H1 (cell line): ENCODE results near the gene LRRTM4. TPM values are rescaled to one million over a fixed set of nuclear protein-coding genes. Genes with fewer than 3 reads are reported as not detected.

Experiments used
- CTCF ChIA-PET: fragments of 300-600 bp; sonication (Branson Sonifier 250); formaldehyde crosslinking; loops from one replicate; lab custom pipeline; 2021; ENCODE audit not compliant: partially characterized antibody; lab: Charles Lee
- POLR2A ChIA-PET: fragments of 300-600 bp; sonication (Branson Sonifier 250); formaldehyde crosslinking; loops from one replicate; lab custom pipeline; 2021; ENCODE audit warnings: inconsistent platforms; ENCODE audit not compliant: partially characterized antibody; lab: Charles Lee
- DNase-seq, 2 experiments: peaks; one replicate each; pipeline versions ENCODE4 v3.0.0 to v3.0.0-alpha.2; 2010 to 2022; ENCODE audit warnings: low spot score in 2 of 2, low read depth in 1 of 2, mixed read lengths in 1 of 2
- FAIRE-seq: peaks from 2 replicates; lab custom pipeline; 2011; peaks lifted over from hg19 to GRCh38; lab: Jason Lieb, UNC
- H2AFZ ChIP-seq: 2 replicates; pipeline ENCODE4 v1.8.1; 2012; ENCODE audit warnings: low read length, inconsistent platforms
- H2AK5ac ChIP-seq: 2 replicates; pipeline ENCODE4 v1.6.1; 2013; ENCODE audit warnings: low read depth, low read length
- H2BK120ac ChIP-seq: replicated peaks from 2 replicates; pipeline ENCODE3; 2013; ENCODE audit warnings: low read depth, low read length, inconsistent platforms
- H2BK12ac ChIP-seq: 2 replicates; pipeline ENCODE4 v1.6.1; 2013; ENCODE audit warnings: low read depth, low read length
- H2BK15ac ChIP-seq: 2 replicates; pipeline ENCODE4 v1.6.1; 2013; ENCODE audit warnings: low read length
- H2BK20ac ChIP-seq: 2 replicates; pipeline ENCODE4 v1.6.1; 2013; ENCODE audit warnings: low read length
- H2BK5ac ChIP-seq: 2 replicates; pipeline ENCODE4 v1.6.1; 2013; ENCODE audit warnings: low read depth, low read length
- H3K14ac ChIP-seq: 2 replicates; pipeline ENCODE4 v1.6.1; 2013; ENCODE audit warnings: inconsistent platforms; ENCODE audit not compliant: insufficient read length
- H3K18ac ChIP-seq: 2 replicates; pipeline ENCODE4 v1.6.1; 2013; ENCODE audit warnings: low read length; ENCODE audit errors: extremely low read depth
- H3K23ac ChIP-seq: 2 replicates; pipeline ENCODE4 v1.6.1; 2013; ENCODE audit warnings: inconsistent platforms; ENCODE audit not compliant: insufficient read length
- H3K23me2 ChIP-seq: 2 replicates; pipeline ENCODE4 v1.6.1; 2013; ENCODE audit warnings: low read depth, low read length
- H3K27ac ChIP-seq: 2 replicates; pipeline ENCODE4 v1.6.1; 2011; ENCODE audit warnings: low read depth, low read length, inconsistent platforms
- H3K27me3 ChIP-seq, 4 experiments: replicated peaks in 1 of 4; 1 replicate in 1 of 4; 2 replicates in 3 of 4; pipeline versions ENCODE4 v1.6.1 to v1.8.1; 2011 to 2013; ENCODE audit warnings: low read length in 3 of 4, mild to moderate bottlenecking in 3 of 4, inconsistent platforms in 2 of 4, mixed read lengths in 2 of 4, moderate library complexity in 1 of 4; ENCODE audit not compliant: control insufficient read depth in 3 of 4, insufficient read depth in 3 of 4; ENCODE audit errors: extremely low read depth in 1 of 4
- H3K36me3 ChIP-seq, 4 experiments: 2 replicates each; pipeline versions ENCODE4 v1.6.1 to v1.8.1; 2011 to 2013; ENCODE audit warnings: mild to moderate bottlenecking in 4 of 4, low read length in 3 of 4, moderate library complexity in 2 of 4, control low read depth in 1 of 4, inconsistent platforms in 1 of 4; ENCODE audit not compliant: insufficient read depth in 4 of 4, control insufficient read depth in 2 of 4
- H3K4ac ChIP-seq: replicated peaks from 2 replicates; pipeline ENCODE3; 2013; ENCODE audit warnings: low read length, low read depth, mixed read lengths, inconsistent platforms; ENCODE audit not compliant: insufficient read length
- H3K4me1 ChIP-seq, 4 experiments: replicated peaks in 1 of 4; 1 replicate in 1 of 4; 2 replicates in 3 of 4; pipeline versions ENCODE4 v1.6.1 to v1.8.1; 2011 to 2013; ENCODE audit warnings: low read length in 3 of 4, inconsistent platforms in 2 of 4, mixed read lengths in 1 of 4; ENCODE audit not compliant: insufficient read depth in 4 of 4, control insufficient read depth in 3 of 4
- H3K4me2 ChIP-seq, 2 experiments: 2 replicates each; pipeline versions ENCODE4 v1.6.1 to v1.8.1; 2011 to 2013; ENCODE audit warnings: low read depth in 2 of 2, low read length in 2 of 2, control low read depth in 1 of 2, inconsistent platforms in 1 of 2, mild to moderate bottlenecking in 1 of 2; ENCODE audit not compliant: insufficient read depth in 1 of 2
- H3K4me3 ChIP-seq, 4 experiments: fragments of 200-600, 300-600 bp in 1 of 4; sonication (generic), shearing (Covaris generic), sonication (Bioruptor Twin) in 1 of 4; 2 replicates each; pipeline versions ENCODE4 v1.5.1 to v1.8.1; 2011 to 2016; ENCODE audit warnings: low read length in 4 of 4, low read depth in 3 of 4, control low read depth in 2 of 4, inconsistent platforms in 2 of 4, mild to moderate bottlenecking in 2 of 4, mixed read lengths in 1 of 4, moderate library complexity in 1 of 4; ENCODE audit not compliant: insufficient read depth in 2 of 4; ENCODE audit errors: extremely low read depth in 1 of 4
- H3K56ac ChIP-seq: replicated peaks from 2 replicates; pipeline ENCODE3; 2013; ENCODE audit warnings: low read depth, mild to moderate bottlenecking, mixed read lengths, low read length, inconsistent platforms; ENCODE audit not compliant: insufficient read length
- H3K79me1 ChIP-seq: 2 replicates; pipeline ENCODE4 v1.6.1; 2013; ENCODE audit warnings: low read depth, low read length, control low read depth
- H3K79me2 ChIP-seq, 2 experiments: 2 replicates each; pipeline versions ENCODE4 v1.6.1 to v1.8.1; 2012 to 2013; ENCODE audit warnings: low read length in 2 of 2, mild to moderate bottlenecking in 2 of 2, inconsistent platforms in 1 of 2; ENCODE audit not compliant: insufficient read depth in 2 of 2, control insufficient read depth in 1 of 2
- H3K9ac ChIP-seq, 4 experiments: replicated peaks in 1 of 4; 1 replicate in 1 of 4; 2 replicates in 3 of 4; pipeline versions ENCODE4 v1.6.1 to v1.8.1; 2011 to 2013; ENCODE audit warnings: low read depth in 3 of 4, low read length in 3 of 4, control low read depth in 2 of 4, mild to moderate bottlenecking in 2 of 4, moderate library complexity in 2 of 4, inconsistent platforms in 1 of 4; ENCODE audit errors: extremely low read depth in 1 of 4
- H3K9me3 ChIP-seq, 2 experiments: 2 replicates each; pipeline versions ENCODE4 v1.6.1 to v1.8.1; 2012 to 2013; ENCODE audit warnings: mild to moderate bottlenecking in 2 of 2, moderate library complexity in 2 of 2, control low read depth in 1 of 2, inconsistent platforms in 1 of 2, low read depth in 1 of 2, low read length in 1 of 2, mixed read lengths in 1 of 2; ENCODE audit not compliant: insufficient read depth in 2 of 2
- H4K20me1 ChIP-seq, 2 experiments: replicated peaks in 1 of 2; 2 replicates each; pipeline versions ENCODE3 to v1.8.1; 2011 to 2013; ENCODE audit warnings: inconsistent platforms in 2 of 2, low read length in 2 of 2, mild to moderate bottlenecking in 1 of 2; ENCODE audit not compliant: insufficient read depth in 2 of 2, control insufficient read depth in 1 of 2
- H4K5ac ChIP-seq: 2 replicates; pipeline ENCODE4 v1.6.1; 2013; ENCODE audit warnings: low read length, low read depth, mixed read lengths, inconsistent platforms; ENCODE audit not compliant: insufficient read length
- H4K8ac ChIP-seq: 2 replicates; pipeline ENCODE4 v1.8.0; 2013; ENCODE audit warnings: mild to moderate bottlenecking, moderate library complexity, low read length, inconsistent platforms; ENCODE audit not compliant: insufficient read depth; ENCODE audit errors: extremely low read depth
- H4K91ac ChIP-seq: replicated peaks from 2 replicates; pipeline ENCODE3; 2013; ENCODE audit warnings: low read length, mixed read lengths, inconsistent platforms; ENCODE audit not compliant: insufficient read length
- BACH1 ChIP-seq: IDR thresholded peaks from 2 replicates; pipeline ENCODE4 v1.6.1; 2012; ENCODE audit warnings: low read length, improper control_type of control experiment
- BRCA1 ChIP-seq: IDR thresholded peaks from 2 replicates; pipeline ENCODE4 v1.6.1; 2012; ENCODE audit warnings: low read depth, low read length, improper control_type of control experiment
- CHD2 ChIP-seq: IDR thresholded peaks from 2 replicates; pipeline ENCODE4 v1.6.1; 2012; ENCODE audit warnings: low read length, improper control_type of control experiment
- CREB1 ChIP-seq: IDR thresholded peaks from 2 replicates; pipeline ENCODE4 v1.6.1; 2012; ENCODE audit warnings: inconsistent platforms
- CTBP2 ChIP-seq: IDR thresholded peaks from 2 replicates; pipeline ENCODE4 v1.7.0; 2011; ENCODE audit warnings: borderline replicate concordance, mild to moderate bottlenecking, moderate library complexity, mixed read lengths, low read length; ENCODE audit not compliant: insufficient read depth, insufficient read length
- HDAC6 ChIP-seq: IDR thresholded peaks from one replicate; pipeline ENCODE4 v1.7.1; 2012; ENCODE audit warnings: low read depth, mild to moderate bottlenecking, inconsistent platforms, low read length, moderate library complexity
- POU5F1 ChIP-seq: IDR thresholded peaks from 2 replicates; pipeline ENCODE4 v1.6.1; 2011; ENCODE audit warnings: low read depth, mild to moderate bottlenecking, low read length, moderate library complexity
- RFX5 ChIP-seq: IDR thresholded peaks from 2 replicates; pipeline ENCODE4 v1.6.1; 2011; ENCODE audit warnings: low read depth, low read length, improper control_type of control experiment, borderline replicate concordance
- SIX5 ChIP-seq: IDR thresholded peaks from 2 replicates; pipeline ENCODE4 v1.6.1; 2011; ENCODE audit warnings: mild to moderate bottlenecking, low read depth, low read length
- SRF ChIP-seq: IDR thresholded peaks from 2 replicates; pipeline ENCODE4 v1.6.1; 2011; ENCODE audit warnings: mild to moderate bottlenecking, low read depth, low read length, moderate library complexity
- TAF1 ChIP-seq: IDR thresholded peaks from 2 replicates; pipeline ENCODE4 v1.6.1; 2011; ENCODE audit warnings: mild to moderate bottlenecking, low read depth, low read length
- YY1 ChIP-seq: IDR thresholded peaks from 2 replicates; pipeline ENCODE4 v1.6.1; 2011; ENCODE audit warnings: low read depth, mild to moderate bottlenecking, low read length
- WGBS, 2 experiments: shearing (Covaris generic) in 1 of 2; methylation state at CpG; one replicate each; pipeline versions ENCODE4 v1.1.6 to v1.1.7; 2013 to 2015; ENCODE audit warnings: low lambda C conversion rate in 2 of 2, mixed read lengths in 2 of 2, inconsistent platforms in 1 of 2, low coverage in 1 of 2, missing lambda C conversion rate in 1 of 2; ENCODE audit not compliant: insufficient replicate concordance in 2 of 2, insufficient coverage in 1 of 2, insufficient read length in 1 of 2; ENCODE audit errors: extremely low coverage in 1 of 2, missing lambda C conversion rate in 1 of 2; 5-methylcytosine and 5-hydroxymethylcytosine counted together
- polyA plus RNA-seq, 7 experiments: library from polyadenylated mRNA; depleted of rRNA in 3 of 7; stranded (reverse) in 5 of 7; unstranded in 2 of 7; fragments of >200 nt in 5 of 7; fragments of 200-250 nt in 2 of 7; gene quantifications; 1 replicate in 5 of 7; 2 replicates in 1 of 7; 4 replicates in 1 of 7; pipeline versions ENCODE4 v1.2.1 to v1.2.3, GENCODE V29; 2011 to 2013; ENCODE audit warnings: missing spikeins in 2 of 7, mixed read lengths in 2 of 7
- total RNA-seq: library from RNA; stranded (reverse); fragmentation: NEBNext Ultra II Directional; extraction: Animal tissue kit (Norgen Biotek cat#: 25700); gene quantifications from 2 replicates; pipeline ENCODE4 v1.2.1, GENCODE V29; 2021
- TF ChIP-seq, protein P1 (sequence below): IDR thresholded peaks from 2 replicates; pipeline ENCODE4 v1.6.1; 2012; ENCODE audit warnings: inconsistent platforms
- TF ChIP-seq, protein P2 (sequence below): IDR thresholded peaks from 2 replicates; pipeline ENCODE4 v1.6.1; 2011; ENCODE audit warnings: low read length, improper control_type of control experiment

LRRTM4 gene
- total and polyA plus RNA-seq, 2 of the 8 experiments (the other 6 are each of a cell fraction or from before 2014, with no cell fraction given), result 3.6 to 9.5 TPM

DNA sequence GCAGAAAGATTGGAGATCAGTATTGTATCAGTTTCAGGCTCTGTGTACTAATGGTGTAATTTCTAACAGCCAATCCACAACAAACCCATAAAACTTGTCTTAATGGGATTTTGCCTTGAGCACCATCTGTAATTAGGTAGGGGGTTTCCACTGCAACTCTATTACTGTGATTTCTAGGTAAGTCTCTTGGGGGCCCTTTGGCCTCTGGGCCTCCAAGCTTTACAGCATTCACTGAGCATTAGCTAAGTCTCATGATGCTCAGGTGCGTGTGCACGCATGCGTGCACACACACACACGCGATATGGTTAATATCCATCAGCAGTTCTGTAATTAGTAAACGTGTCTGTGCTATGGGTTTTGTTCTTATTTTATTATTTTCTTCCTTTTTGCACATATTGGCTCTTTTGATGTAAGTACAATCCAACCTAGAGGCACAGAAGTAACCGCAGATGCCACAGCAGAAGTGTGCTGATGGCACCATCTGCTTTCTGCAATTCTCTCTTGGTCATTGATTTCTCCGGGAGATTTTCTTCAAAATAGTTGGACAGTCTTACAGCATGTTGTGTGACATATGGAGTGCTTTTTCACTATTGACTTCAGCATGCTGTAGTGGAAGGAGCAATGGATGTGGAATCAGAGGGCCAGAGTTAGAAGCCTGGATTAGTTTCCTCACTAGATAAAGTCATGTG lies 592.0 kb downstream of the LRRTM4 start:
- WGBS, 2 experiments, result 95% methylated on average over 8 of the region's 8 CpGs; no CpG with 5 or more reads in 1 of the 2 experiments
- Histone ChIP-seq H3K18ac (no peak overlapping the region), H3K79me2 (no peaks in the 10 kb centered on the region), H2BK15ac (no peak overlapping the region), H4K8ac (no peak overlapping the region), H3K56ac (no peak overlapping the region), H2BK5ac (no peak overlapping the region), H4K20me1 (no peaks in the 10 kb centered on the region), H2AFZ (no peak overlapping the region), H2AK5ac (no peak overlapping the region), H3K9me3 (no peaks in the 10 kb centered on the region), H3K23ac (no peak overlapping the region), H2BK20ac (no peak overlapping the region), H3K4me3 (no peak overlapping the region), H3K4me1 (no peaks in the 10 kb centered on the region), H3K4ac (no peak overlapping the region), H4K5ac (no peak overlapping the region), H3K14ac (no peak overlapping the region), H3K27me3 (no peaks in the 10 kb centered on the region), H3K27ac (no peak overlapping the region), H3K9ac (no peak overlapping the region), H4K91ac (no peak overlapping the region), H2BK12ac (no peak overlapping the region), H3K4me2 (no peak overlapping the region), H2BK120ac (no peak overlapping the region), H3K79me1 (no peaks in the 10 kb centered on the region), H3K23me2 (no peaks in the 10 kb centered on the region), H3K36me3 (no peaks in the 10 kb centered on the region)
- ChIA-PET POLR2A (no interaction called here), CTCF (interaction anchor here (0.6 kb wide), 1 partner anchor 47 kb away, joined by 3 read pairs; no protein-coding TSS in a partner anchor)
- no peak for DNase-seq
- no peak for FAIRE-seq
- TF ChIP-seq, protein P1, sequence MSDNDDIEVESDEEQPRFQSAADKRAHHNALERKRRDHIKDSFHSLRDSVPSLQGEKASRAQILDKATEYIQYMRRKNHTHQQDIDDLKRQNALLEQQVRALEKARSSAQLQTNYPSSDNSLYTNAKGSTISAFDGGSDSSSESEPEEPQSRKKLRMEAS, result no peak
- TF ChIP-seq RFX5 (no peak), YY1 (no peak), POU5F1 (no peak), BRCA1 (no peak), CTBP2 (no peak), CHD2 (no peak), HDAC6 (no peak), SIX5 (no peak), SRF (no peak), BACH1 (no peak), TAF1 (no peak), CREB1 (no peak)
- TF ChIP-seq, protein P2, sequence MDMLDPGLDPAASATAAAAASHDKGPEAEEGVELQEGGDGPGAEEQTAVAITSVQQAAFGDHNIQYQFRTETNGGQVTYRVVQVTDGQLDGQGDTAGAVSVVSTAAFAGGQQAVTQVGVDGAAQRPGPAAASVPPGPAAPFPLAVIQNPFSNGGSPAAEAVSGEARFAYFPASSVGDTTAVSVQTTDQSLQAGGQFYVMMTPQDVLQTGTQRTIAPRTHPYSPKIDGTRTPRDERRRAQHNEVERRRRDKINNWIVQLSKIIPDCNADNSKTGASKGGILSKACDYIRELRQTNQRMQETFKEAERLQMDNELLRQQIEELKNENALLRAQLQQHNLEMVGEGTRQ, result no peak
